Caco-2 (cell line): ENCODE results near the gene BATF2. TPM values are rescaled to one million over a fixed set of nuclear protein-coding genes. Genes with fewer than 3 reads are reported as not detected.

Source experiments
- BruUV-seq: library from RNA; stranded (reverse); fragments of 400-500 nt; replicated peaks from 2 replicates; lab custom pipeline; 2021; lab: Mats Ljungman, UMichigan
- CTCF ChIA-PET: fragments of 300-600 bp; sonication (Branson Sonifier 250); formaldehyde crosslinking; loops from one replicate; lab custom pipeline; 2022; ENCODE audit warnings: antibody characterized with exemption; lab: Charles Lee
- POLR2A ChIA-PET: fragments of 300-600 bp; sonication (Branson Sonifier 250); formaldehyde crosslinking; loops from one replicate; lab custom pipeline; 2022; ENCODE audit warnings: antibody characterized with exemption; lab: Charles Lee
- DNase-seq, 2 experiments: peaks; one replicate each; pipeline versions ENCODE4 v3.0.0 to v3.0.0-alpha.2; 2020 to 2022
- H3K27me3 ChIP-seq: replicated peaks from 2 replicates; pipeline ENCODE4 v1.6.0; 2011; ENCODE audit warnings: low read length; ENCODE audit not compliant: control insufficient read depth, insufficient read depth
- H3K36me3 ChIP-seq: 2 replicates; pipeline ENCODE4 v1.5.1; 2011; ENCODE audit warnings: low read length; ENCODE audit not compliant: control insufficient read depth, insufficient read depth
- H3K4me1 ChIP-seq: fragments of 250-450 bp; sonication (Bioruptor Pico); 2 replicates; pipeline ENCODE4 v1.5.1; 2020; ENCODE audit warnings: mild to moderate bottlenecking
- H3K4me3 ChIP-seq: 2 replicates; pipeline ENCODE4 v1.5.1; 2011; ENCODE audit warnings: low read depth, mild to moderate bottlenecking, control low read depth, low read length
- H3K9me3 ChIP-seq: fragments of 250-450 bp; sonication (Bioruptor Pico); 2 replicates; pipeline ENCODE4 v1.5.1; 2020; ENCODE audit warnings: mild to moderate bottlenecking, moderate library complexity
- H3K27ac Mint-ChIP-seq: one replicate; pipeline ENCODE4 v1.8.0; 2022; ENCODE audit warnings: mixed read lengths; ENCODE audit not compliant: unreplicated experiment
- H3K27me3 Mint-ChIP-seq: one replicate; pipeline ENCODE4 v1.8.0; 2022; ENCODE audit warnings: mixed read lengths; ENCODE audit not compliant: insufficient read depth, unreplicated experiment
- H3K36me3 Mint-ChIP-seq: one replicate; pipeline ENCODE4 v1.8.0; 2022; ENCODE audit warnings: mild to moderate bottlenecking, mixed read lengths; ENCODE audit not compliant: insufficient read depth, unreplicated experiment
- H3K4me1 Mint-ChIP-seq: one replicate; pipeline ENCODE4 v1.8.0; 2022; ENCODE audit warnings: low read depth, mixed read lengths; ENCODE audit not compliant: unreplicated experiment
- H3K4me3 Mint-ChIP-seq: one replicate; pipeline ENCODE4 v1.8.0; 2022; ENCODE audit warnings: mild to moderate bottlenecking, moderate library complexity, mixed read lengths; ENCODE audit not compliant: unreplicated experiment
- H3K9me3 Mint-ChIP-seq: one replicate; pipeline ENCODE4 v1.8.0; 2022; ENCODE audit warnings: mixed read lengths; ENCODE audit not compliant: unreplicated experiment
- intact Hi-C: fragments of 100-400 bp; cut with micrococcal nuclease; formaldehyde crosslinking; loops from one replicate; pipeline ENCODE4 v1.10.0; 2022; ENCODE audit not compliant: unreplicated experiment
- total RNA-seq: library from RNA; stranded (reverse); gene quantifications from 2 replicates; pipeline ENCODE4 v1.2.3, GENCODE V29; 2022
- TF ChIP-seq, protein P1 (sequence below), 2 experiments: fragments of 200-600 bp in 1 of 2; IDR thresholded peaks; 1 replicate in 1 of 2; 2 replicates in 1 of 2; pipeline versions ENCODE4 v1.5.1 to v1.8.0; 2011 to 2022; ENCODE audit warnings: antibody characterized with exemption in 1 of 2, control low read depth in 1 of 2, inconsistent platforms in 1 of 2, low read depth in 1 of 2, low read length in 1 of 2, mild to moderate bottlenecking in 1 of 2, moderate library complexity in 1 of 2; ENCODE audit not compliant: insufficient read depth in 1 of 2, severe bottlenecking in 1 of 2, unreplicated experiment in 1 of 2

Gene BATF2
- total RNA-seq, 1 experiment from 2014 or later, result 0.79 TPM

DNA sequence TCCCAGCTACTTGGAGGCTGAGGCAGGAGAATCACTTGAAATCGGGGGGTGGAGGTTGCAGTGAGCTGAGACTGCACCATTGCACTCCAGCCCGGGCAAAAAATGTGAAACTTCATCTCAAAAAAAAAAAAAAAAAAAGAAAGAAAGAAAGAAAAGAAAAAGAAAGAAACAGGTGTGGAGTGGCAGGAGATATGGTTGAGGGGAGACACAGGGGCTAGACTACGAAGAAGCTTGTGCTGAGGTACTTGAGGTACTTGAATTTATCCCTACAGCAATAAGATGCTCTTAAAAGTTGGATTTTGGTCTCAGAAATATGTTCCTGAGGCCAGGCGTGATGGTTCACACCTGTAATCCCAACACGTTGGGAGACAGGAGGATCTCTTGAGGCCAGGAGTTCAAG, 22.6 kb downstream of the BATF2 start:
- no TSS peak for BruUV-seq
- TF ChIP-seq, protein P1, sequence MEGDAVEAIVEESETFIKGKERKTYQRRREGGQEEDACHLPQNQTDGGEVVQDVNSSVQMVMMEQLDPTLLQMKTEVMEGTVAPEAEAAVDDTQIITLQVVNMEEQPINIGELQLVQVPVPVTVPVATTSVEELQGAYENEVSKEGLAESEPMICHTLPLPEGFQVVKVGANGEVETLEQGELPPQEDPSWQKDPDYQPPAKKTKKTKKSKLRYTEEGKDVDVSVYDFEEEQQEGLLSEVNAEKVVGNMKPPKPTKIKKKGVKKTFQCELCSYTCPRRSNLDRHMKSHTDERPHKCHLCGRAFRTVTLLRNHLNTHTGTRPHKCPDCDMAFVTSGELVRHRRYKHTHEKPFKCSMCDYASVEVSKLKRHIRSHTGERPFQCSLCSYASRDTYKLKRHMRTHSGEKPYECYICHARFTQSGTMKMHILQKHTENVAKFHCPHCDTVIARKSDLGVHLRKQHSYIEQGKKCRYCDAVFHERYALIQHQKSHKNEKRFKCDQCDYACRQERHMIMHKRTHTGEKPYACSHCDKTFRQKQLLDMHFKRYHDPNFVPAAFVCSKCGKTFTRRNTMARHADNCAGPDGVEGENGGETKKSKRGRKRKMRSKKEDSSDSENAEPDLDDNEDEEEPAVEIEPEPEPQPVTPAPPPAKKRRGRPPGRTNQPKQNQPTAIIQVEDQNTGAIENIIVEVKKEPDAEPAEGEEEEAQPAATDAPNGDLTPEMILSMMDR (IDR thresholded peaks at IDR 0.05; ENCODE audit: insufficient read depth in 1 of 2, low read depth in 1 of 2, low read length in 1 of 2, severe bottlenecking in 1 of 2, unreplicated experiment in 1 of 2), result no peak
- no peaks in the 10 kb centered on the region for H3K4me1 ChIP-seq
- intact Hi-C loops, result no loop called here
- H3K4me3 Mint-ChIP-seq, result no peak overlapping the region
- H3K27me3 ChIP-seq, result no peaks in the 10 kb centered on the region
- no peak for DNase-seq
- no peaks in the 10 kb centered on the region for H3K36me3 Mint-ChIP-seq
- CTCF ChIA-PET, result interaction anchor here (0.6 kb wide), 1 partner anchor 17 kb away, joined by 3 read pairs; no protein-coding TSS in a partner anchor
- H3K27me3 Mint-ChIP-seq, result no peaks in the 10 kb centered on the region
- no peak overlapping the region for H3K27ac Mint-ChIP-seq
- no peaks in the 10 kb centered on the region for H3K9me3 ChIP-seq
- no peak overlapping the region for H3K4me3 ChIP-seq
- no peaks in the 10 kb centered on the region for H3K9me3 Mint-ChIP-seq
- H3K36me3 ChIP-seq, result no peaks in the 10 kb centered on the region
- H3K4me1 Mint-ChIP-seq, result no peaks in the 10 kb centered on the region
- POLR2A ChIA-PET, result interaction anchor here (0.7 kb wide), 1 partner anchor 163 kb away, joined by 5 read pairs; no protein-coding TSS in a partner anchor

DNA sequence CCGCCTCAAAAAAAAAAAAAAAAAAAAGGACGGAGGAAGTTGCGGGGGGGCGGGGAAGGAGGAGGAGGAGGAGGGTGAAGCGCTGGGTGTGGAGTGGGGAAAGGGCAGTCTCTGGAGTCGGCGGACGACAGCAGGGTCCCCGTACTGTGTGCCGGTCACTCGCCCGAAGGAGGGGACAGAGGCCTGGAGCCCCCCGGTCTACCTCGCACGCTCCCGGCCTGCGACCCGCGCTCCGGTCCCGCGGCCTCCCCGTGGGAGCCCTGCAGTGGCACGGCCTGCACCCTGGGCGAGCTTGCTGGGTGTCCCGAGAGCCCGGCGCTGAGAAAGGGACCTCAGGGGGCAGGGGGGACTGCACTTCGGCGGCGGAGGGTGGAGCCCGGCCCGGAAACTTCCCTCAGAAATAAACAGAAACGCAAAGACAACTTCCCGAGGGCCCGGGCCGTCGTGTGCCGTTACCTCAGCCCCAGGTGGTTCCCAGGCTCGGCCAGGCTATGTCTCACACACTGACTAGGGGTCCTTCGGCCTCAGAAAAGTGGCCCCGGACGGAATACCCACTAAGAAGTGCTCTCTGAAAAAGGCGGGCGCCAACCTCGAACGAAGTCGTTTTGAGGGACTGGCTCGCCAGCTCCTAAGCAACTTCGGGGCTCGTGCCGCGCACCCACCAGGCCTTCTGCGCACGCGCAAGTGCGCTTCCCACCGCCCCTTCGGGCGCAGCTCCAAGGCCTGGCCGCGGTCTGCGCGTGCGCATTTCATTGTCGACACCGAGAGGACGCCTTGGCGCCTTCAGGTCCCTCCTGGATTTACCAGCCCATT, 25.1 kb downstream of the BATF2 start, which contains the start of gene MAJIN:
MAJIN (minus strand) TSS at position 688 of the 813 bp plus-strand sequence. CDS start 12,703 bp downstream, outside the sequence.
- TF ChIP-seq, protein P1 (IDR thresholded peaks at IDR 0.05; ENCODE audit: insufficient read depth in 1 of 2, low read depth in 1 of 2, low read length in 1 of 2, severe bottlenecking in 1 of 2, unreplicated experiment in 1 of 2), result no peak
- ChIA-PET POLR2A (no interaction called here), CTCF (interaction anchor here (0.6 kb wide), 1 partner anchor 17 kb away, joined by 4 read pairs; no protein-coding TSS in a partner anchor)
- Mint-ChIP-seq H3K9me3 (no peaks in the 10 kb centered on the region), H3K36me3 (no peaks in the 10 kb centered on the region), H3K27me3 (no peaks in the 10 kb centered on the region), H3K4me1 (no peaks in the 10 kb centered on the region), H3K4me3 (no peak within 1 kb of the TSS), H3K27ac (no peak within 1 kb of the TSS)
- intact Hi-C loops, result no loop called here
- Histone ChIP-seq H3K27me3 (no peaks in the 10 kb centered on the region), H3K9me3 (no peaks in the 10 kb centered on the region), H3K36me3 (no peaks in the 10 kb centered on the region), H3K4me1 (no peaks in the 10 kb centered on the region), H3K4me3 (no peak within 1 kb of the TSS)
- DNase-seq, result no peak
- BruUV-seq, result no TSS peak

DNA sequence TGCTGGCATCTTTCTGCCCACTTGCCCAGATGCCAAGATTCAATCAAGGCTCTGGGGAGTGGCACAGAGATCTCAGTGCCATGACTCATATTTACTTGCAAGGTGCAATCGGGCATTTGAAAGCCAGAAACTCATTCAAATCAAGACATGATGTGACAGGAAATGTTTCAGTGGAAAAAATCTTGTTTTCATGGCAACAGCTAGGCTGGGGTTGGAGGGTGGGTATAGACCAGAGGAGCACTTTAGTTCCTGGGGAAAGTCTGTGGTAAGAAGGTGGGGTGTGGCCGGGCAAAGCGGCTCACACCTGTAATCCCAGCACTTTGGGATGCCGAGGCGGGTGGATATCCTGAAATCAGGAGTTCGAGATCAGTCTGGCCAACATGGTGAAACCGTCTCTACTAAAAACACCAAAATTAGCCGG, 26.0 kb downstream of the BATF2 start:
- Histone ChIP-seq H3K9me3 (no peaks in the 10 kb centered on the region), H3K27me3 (no peaks in the 10 kb centered on the region), H3K36me3 (no peaks in the 10 kb centered on the region), H3K4me1 (no peaks in the 10 kb centered on the region), H3K4me3 (no peak overlapping the region)
- POLR2A ChIA-PET, result no interaction called here
- Mint-ChIP-seq H3K36me3 (no peaks in the 10 kb centered on the region), H3K4me3 (no peak overlapping the region), H3K27ac (no peak overlapping the region), H3K9me3 (no peaks in the 10 kb centered on the region), H3K27me3 (no peaks in the 10 kb centered on the region), H3K4me1 (no peaks in the 10 kb centered on the region)
- intact Hi-C loops, result no loop called here
- CTCF ChIA-PET, result interaction anchor here (0.6 kb wide), 1 partner anchor 18 kb away, joined by 4 read pairs; no protein-coding TSS in a partner anchor
- BruUV-seq, result no TSS peak
- DNase-seq, result no peak
- TF ChIP-seq, protein P1 (IDR thresholded peaks at IDR 0.05; ENCODE audit: insufficient read depth in 1 of 2, low read depth in 1 of 2, low read length in 1 of 2, severe bottlenecking in 1 of 2, unreplicated experiment in 1 of 2), result no peak
